Small intestine (tissue), 7 donors: ENCODE results near the gene LYZ. TPM values are rescaled to one million over a fixed set of nuclear protein-coding genes. Genes with fewer than 3 reads are reported as not detected.

Source experiments
- DNase-seq, 2 donors: peaks; one replicate each; pipeline versions ENCODE4 v3.0.0 to v3.0.0-alpha.2; 2013
- FAIRE-seq: peaks from 2 replicates; lab custom pipeline; 2012; peaks lifted over from hg19 to GRCh38; lab: Jason Lieb, UNC
- H3K27ac ChIP-seq, 3 donors: one replicate each; pipeline ENCODE4 v1.5.1; 2013; ENCODE audit warnings: low read length in 2 of 3, mild to moderate bottlenecking in 2 of 3, control low read depth in 1 of 3, inconsistent platforms in 1 of 3, low read depth in 1 of 3, moderate library complexity in 1 of 3
- H3K27me3 ChIP-seq, 3 donors: one replicate each; pipeline ENCODE4 v1.6.1; 2013; ENCODE audit warnings: low read length in 3 of 3, inconsistent platforms in 1 of 3; ENCODE audit not compliant: control insufficient read depth in 3 of 3, insufficient read depth in 3 of 3
- H3K36me3 ChIP-seq, 3 donors: one replicate each; pipeline ENCODE4 v1.6.1; 2013; ENCODE audit warnings: low read length in 3 of 3, inconsistent platforms in 1 of 3, low read depth in 1 of 3, mild to moderate bottlenecking in 1 of 3, moderate library complexity in 1 of 3; ENCODE audit not compliant: control insufficient read depth in 3 of 3, insufficient read depth in 2 of 3
- H3K4me1 ChIP-seq, 3 donors: one replicate each; pipeline ENCODE4 v1.6.1; 2013; ENCODE audit warnings: low read length in 2 of 3, inconsistent platforms in 1 of 3, low read depth in 1 of 3, mild to moderate bottlenecking in 1 of 3, moderate library complexity in 1 of 3; ENCODE audit not compliant: control insufficient read depth in 3 of 3, insufficient read depth in 2 of 3
- H3K4me3 ChIP-seq, 3 donors: one replicate each; pipeline ENCODE4 v1.5.1; 2013; ENCODE audit warnings: low read length in 3 of 3, control low read depth in 1 of 3, inconsistent platforms in 1 of 3, low read depth in 1 of 3, mild to moderate bottlenecking in 1 of 3, moderate library complexity in 1 of 3
- H3K9me3 ChIP-seq, 2 donors: one replicate each; pipeline ENCODE4 v1.6.1; 2013; ENCODE audit warnings: low read depth in 1 of 2, low read length in 1 of 2; ENCODE audit not compliant: control insufficient read depth in 2 of 2, insufficient read depth in 1 of 2
- WGBS, 3 donors: extraction: QIAGEN DNeasy Blood & Tissue Kit; methylation state at CpG; one replicate each; pipeline ENCODE4 v1.1.7; 2013; 5-methylcytosine and 5-hydroxymethylcytosine counted together
- polyA plus RNA-seq, 4 donors: library from polyadenylated mRNA; stranded (reverse) in 3 of 4; unstranded in 1 of 4; fragments of 200-250 nt in 3 of 4; fragments of 120-200 nt in 1 of 4; gene quantifications; one replicate each; pipeline versions ENCODE4 v1.2.1 to v1.2.3, GENCODE V29; 2013
- donor health status: healthy with polysubstance abuse.
- donor health status: control.
- donor health status: control.
- donor health status: Bipolar disorder and iron deficiency.
- donor health status: healthy.

LYZ gene
- polyA plus RNA-seq, 4 donors, result 69.6 to 836 (median 212) TPM

- FAIRE-seq, result no peak
- no peak overlapping the region for H3K4me3 ChIP-seq
- H3K27ac ChIP-seq, result no peak overlapping the region
- no peaks in the 10 kb centered on the region for H3K9me3 ChIP-seq
- no peak for DNase-seq
- 68 to 91% (median 83%) methylated on average over 2 of the region's 2 CpGs for WGBS, 3 donors
- H3K4me1 ChIP-seq, result peaks cover under 1 to 21% (median 8%) of the 10 kb centered on the region in 3 donors
- H3K27me3 ChIP-seq, result no peaks in the 10 kb centered on the region
- no peaks in the 10 kb centered on the region for H3K36me3 ChIP-seq
Measured at GRCh38 chr12:69342421-69342820, 5.8 kb upstream of the LYZ start.

GRCh38 chr12:69343357-69343756 lies 4.8 kb upstream of the LYZ start:
- 81 to 90% (median 83%) methylated on average over 3 of the region's 3 CpGs for WGBS, 3 donors
- Histone ChIP-seq H3K27ac (no peak overlapping the region), H3K36me3 (no peaks in the 10 kb centered on the region), H3K9me3 (no peaks in the 10 kb centered on the region), H3K4me3 (no peak overlapping the region), H3K4me1 (peaks cover 0 to 21% (median 7%) of the 10 kb centered on the region in 3 donors), H3K27me3 (no peaks in the 10 kb centered on the region)
- no peak for FAIRE-seq
- no peak for DNase-seq

- Histone ChIP-seq H3K27ac (no peak overlapping the region), H3K4me1 (peaks cover 0 to 21% (median 5%) of the 10 kb centered on the region in 3 donors), H3K36me3 (no peaks in the 10 kb centered on the region), H3K9me3 (no peaks in the 10 kb centered on the region), H3K27me3 (no peaks in the 10 kb centered on the region), H3K4me3 (no peak overlapping the region)
- WGBS, 3 donors, result 54 to 61% (median 57%) methylated on average over 3 of the region's 3 CpGs
- FAIRE-seq (no peak), DNase-seq (no peak)
Measured at GRCh38 chr12:69343885-69344612, 4.1 kb upstream of the LYZ start.

GRCh38 chr12:69345077-69345476 lies 3.1 kb upstream of the LYZ start:
- Histone ChIP-seq H3K27ac (no peak overlapping the region), H3K4me3 (no peak overlapping the region), H3K4me1 (peaks cover 0 to 19% (median 5%) of the 10 kb centered on the region in 3 donors), H3K9me3 (no peaks in the 10 kb centered on the region), H3K27me3 (no peaks in the 10 kb centered on the region), H3K36me3 (no peaks in the 10 kb centered on the region)
- no peak for FAIRE-seq
- 88 to 97% (median 94%) methylated on average over 2 of the region's 2 CpGs for whole genome bisulfite sequencing, 3 donors
- no peak for DNase-seq

- FAIRE-seq, result no peak
- DNase-seq, result no peak
- no peaks in the 10 kb centered on the region for H3K9me3 ChIP-seq
- no peak overlapping the region for H3K4me3 ChIP-seq
- H3K27me3 ChIP-seq, result no peaks in the 10 kb centered on the region
- 26 to 52% (median 36%) methylated on average over 1 of the region's 1 CpG for WGBS, 3 donors
- H3K4me1 ChIP-seq, result peaks cover 0 to 12% (median 2%) of the 10 kb centered on the region in 3 donors
- peak overlapping the region in 1 of 3 donors; percentile 19 for H3K27ac ChIP-seq
- H3K36me3 ChIP-seq, result no peaks in the 10 kb centered on the region
Measured at GRCh38 chr12:69345742-69346141, 2.4 kb upstream of the LYZ start.

- Histone ChIP-seq H3K4me1 (peaks cover 0 to 3% (median 0%) of the 10 kb centered on the region in 3 donors), H3K36me3 (no peaks in the 10 kb centered on the region), H3K27ac (no peak overlapping the region), H3K27me3 (no peaks in the 10 kb centered on the region), H3K4me3 (no peak overlapping the region), H3K9me3 (no peaks in the 10 kb centered on the region)
- DNase-seq (no peak), FAIRE-seq (no peak)
- 58 to 75% (median 74%) methylated on average over 2 of the region's 2 CpGs for WGBS, 3 donors
Measured at GRCh38 chr12:69350002-69350626, 1.9 kb downstream of the LYZ start.

- H3K36me3 ChIP-seq, result no peaks in the 10 kb centered on the region
- WGBS, 3 donors, result 86 to 96% (median 90%) methylated on average over 1 of the region's 1 CpG
- no peak overlapping the region for H3K4me3 ChIP-seq
- peaks cover 0 to 3% (median 0%) of the 10 kb centered on the region in 3 donors for H3K4me1 ChIP-seq
- H3K27me3 ChIP-seq, result no peaks in the 10 kb centered on the region
- FAIRE-seq (no peak), DNase-seq (no peak)
- no peak overlapping the region for H3K27ac ChIP-seq
- H3K9me3 ChIP-seq, result no peaks in the 10 kb centered on the region
Measured at GRCh38 chr12:69350777-69351176, 2.6 kb downstream of the LYZ start.

GRCh38 chr12:69351462-69352236 lies 3.5 kb downstream of the LYZ start:
- Histone ChIP-seq H3K27ac (no peak overlapping the region), H3K27me3 (no peaks in the 10 kb centered on the region), H3K4me1 (no peaks in the 10 kb centered on the region), H3K4me3 (no peak overlapping the region), H3K9me3 (no peaks in the 10 kb centered on the region), H3K36me3 (no peaks in the 10 kb centered on the region)
- 71 to 85% (median 71%) methylated on average over 2 of the region's 2 CpGs for WGBS, 3 donors
- FAIRE-seq (no peak), DNase-seq (no peak)
